Karpas-422 (cell line): ENCODE data around the gene CACNA2D3. TPM values are rescaled to one million over a fixed set of nuclear protein-coding genes. Genes with fewer than 3 reads are reported as not detected.

Experiments
- DNase-seq: peaks from one replicate; pipeline ENCODE4 v3.0.0-alpha.2; 2015
- H2AFZ ChIP-seq: fragments of 200-600 bp; sonication (generic); 2 replicates; pipeline ENCODE4 v1.6.1; 2014; ENCODE audit warnings: antibody characterized with exemption, low read length, mixed read lengths
- H3K27ac ChIP-seq: fragments of 200-600 bp; sonication (generic); 2 replicates; pipeline ENCODE4 v1.5.1; 2014; ENCODE audit warnings: mild to moderate bottlenecking, low read length, moderate library complexity
- H3K27me3 ChIP-seq: fragments of 200-600 bp; sonication (generic); 2 replicates; pipeline ENCODE4 v1.6.1; 2014; ENCODE audit warnings: low read length, mixed read lengths
- H3K36me3 ChIP-seq: fragments of 200-600 bp; sonication (generic); 2 replicates; pipeline ENCODE4 v1.6.1; 2014; ENCODE audit warnings: low read length, mixed read lengths; ENCODE audit not compliant: insufficient read depth
- H3K4me1 ChIP-seq: fragments of 200-600 bp; sonication (generic); 2 replicates; pipeline ENCODE4 v1.6.1; 2014; ENCODE audit warnings: mild to moderate bottlenecking, low read length, mixed read lengths
- H3K4me2 ChIP-seq: fragments of 200-600 bp; sonication (generic); 2 replicates; pipeline ENCODE4 v1.6.1; 2014; ENCODE audit warnings: low read length, low read depth, mild to moderate bottlenecking; ENCODE audit not compliant: poor library complexity, severe bottlenecking
- H3K4me3 ChIP-seq: fragments of 200-600 bp; sonication (generic); 2 replicates; pipeline ENCODE4 v1.5.1; 2014; ENCODE audit warnings: mild to moderate bottlenecking, antibody characterized with exemption, low read length, mixed read lengths
- H3K79me2 ChIP-seq: fragments of 200-600 bp; sonication (generic); 2 replicates; pipeline ENCODE4 v1.6.1; 2014; ENCODE audit warnings: mild to moderate bottlenecking, low read length, mixed read lengths
- H3K9ac ChIP-seq: fragments of 200-600 bp; sonication (generic); 2 replicates; pipeline ENCODE4 v1.6.0; 2014; ENCODE audit warnings: low read length
- H3K9me2 ChIP-seq: fragments of 200-600 bp; sonication (generic), shearing (Covaris generic); replicated peaks from 2 replicates; pipeline ENCODE4 v1.6.0; 2014; ENCODE audit warnings: mild to moderate bottlenecking, low read length, moderate library complexity; ENCODE audit not compliant: insufficient read depth
- H3K9me3 ChIP-seq: fragments of 300-700, 200-600 bp; sonication (generic); 2 replicates; pipeline ENCODE4 v1.6.1; 2014; ENCODE audit warnings: low read length, mixed read lengths
- H4K20me1 ChIP-seq: fragments of 200-600 bp; sonication (generic); 2 replicates; pipeline ENCODE4 v1.6.1; 2014; ENCODE audit warnings: mild to moderate bottlenecking, antibody characterized with exemption, low read length, low read depth; ENCODE audit not compliant: insufficient read depth
- total RNA-seq: library from RNA; depleted of rRNA; stranded (reverse); fragments of >200 nt; shearing (Covaris generic); gene quantifications from 2 replicates; pipeline ENCODE4 v1.2.3, GENCODE V29; 2014; ENCODE audit warnings: low replicate concordance

The CACNA2D3 gene
- total RNA-seq, 1 experiment from 2014 or later: not detected

DNA sequence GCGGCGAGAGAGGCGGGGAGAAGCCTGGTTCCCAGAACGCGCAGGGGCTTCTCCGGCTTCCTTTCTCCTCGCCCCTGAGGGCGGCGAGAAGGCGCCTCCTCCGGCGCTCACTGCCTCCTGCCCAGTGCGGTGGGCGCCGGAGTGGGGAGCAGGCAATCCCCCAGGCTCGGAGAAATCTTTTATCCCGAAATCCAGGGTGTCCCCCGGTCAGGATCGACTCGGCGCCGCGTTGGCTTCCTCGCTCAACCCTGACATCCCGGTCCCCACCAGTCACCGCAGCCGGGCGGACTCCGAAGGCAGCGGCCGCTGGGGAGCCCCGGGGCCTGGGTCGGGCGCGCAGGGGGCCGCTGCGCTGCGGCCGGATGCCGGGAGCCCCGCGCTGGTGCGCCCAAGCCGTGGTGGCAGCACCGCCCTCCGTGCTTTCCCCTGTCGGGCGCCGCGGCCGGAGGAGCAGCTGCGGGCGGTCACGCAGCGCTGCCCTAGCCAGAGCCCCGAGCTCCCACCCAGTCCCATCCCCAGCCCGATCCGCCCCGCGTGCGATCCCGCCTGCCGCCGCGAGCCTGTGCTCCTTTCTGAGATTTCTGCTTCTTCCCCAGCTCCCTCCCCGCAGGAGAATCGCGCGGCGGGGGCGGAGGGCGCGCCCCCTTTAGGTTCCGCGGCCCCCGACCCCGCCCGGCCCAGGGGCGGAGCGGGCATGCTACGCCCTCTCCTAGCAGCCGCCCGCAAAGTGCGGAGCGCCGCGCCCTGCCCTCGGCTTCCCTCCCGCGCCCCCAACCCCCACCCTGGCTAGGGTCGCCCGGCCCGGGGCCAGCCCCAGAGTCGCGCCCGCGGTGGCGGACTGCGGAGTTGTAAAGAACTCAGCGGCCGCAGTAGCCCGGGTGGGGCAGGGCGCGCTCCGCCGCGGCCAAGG is 683 bp upstream of the CACNA2D3 start:
- DNase-seq: peak; percentile 76
- no peaks in the 10 kb centered on the region for H3K27me3 ChIP-seq
- peak overlapping the region; percentile 55; the same call in 1 of the 2 replicates for H3K27ac ChIP-seq
- no peaks in the 10 kb centered on the region for H4K20me1 ChIP-seq
- H3K9me2 ChIP-seq: no peaks in the 10 kb centered on the region
- peak overlapping the region; percentile 69 for H3K4me3 ChIP-seq
- H3K36me3 ChIP-seq: no peaks in the 10 kb centered on the region
- peaks cover 15% of the 10 kb centered on the region for H3K4me1 ChIP-seq
- H3K9me3 ChIP-seq: no peaks in the 10 kb centered on the region
- H2AFZ ChIP-seq: peak overlapping the region; percentile 81
- peak overlapping the region; percentile 95 for H3K4me2 ChIP-seq
- H3K9ac ChIP-seq: peak overlapping the region; percentile 77
- H3K79me2 ChIP-seq: no peaks in the 10 kb centered on the region

DNA sequence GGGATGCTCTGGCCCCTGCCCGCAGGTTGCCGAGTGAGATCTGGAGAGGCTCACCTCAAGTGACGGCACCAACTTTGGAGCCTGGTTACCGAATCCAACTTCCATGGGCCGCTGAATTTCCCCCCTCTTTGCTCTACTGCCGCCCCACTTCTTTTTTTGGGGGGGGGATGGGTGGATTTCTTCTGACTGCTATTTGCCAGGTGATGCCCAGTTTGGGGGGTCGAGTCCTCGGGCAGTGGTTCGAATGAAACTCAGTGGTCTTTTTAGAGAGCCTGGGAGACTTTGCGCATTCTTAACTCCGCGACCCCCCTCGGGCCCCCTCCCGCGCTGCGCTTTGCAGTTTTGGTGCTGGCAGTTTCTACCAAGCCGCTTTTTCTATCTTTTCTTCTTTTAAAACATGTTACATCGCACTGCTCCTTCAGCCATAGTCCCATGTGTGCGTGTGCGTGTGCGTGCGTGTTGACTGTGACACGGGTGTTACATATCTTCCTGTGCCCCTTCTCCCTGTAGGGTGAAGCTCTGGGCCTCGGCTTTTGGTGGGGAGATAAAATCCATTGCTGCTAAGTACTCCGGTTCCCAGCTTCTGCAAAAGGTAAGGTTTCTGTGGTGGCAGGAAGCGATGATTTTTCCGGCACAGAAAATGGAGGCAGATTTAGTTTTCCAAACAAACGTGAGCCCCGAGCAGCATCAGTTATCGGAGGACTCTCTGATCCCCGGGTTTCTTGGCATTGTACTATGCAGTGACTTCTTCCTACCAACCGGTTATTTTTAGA is 837 bp downstream of the CACNA2D3 start:
- Histone ChIP-seq H3K27ac (no peak overlapping the region), H3K36me3 (no peaks in the 10 kb centered on the region), H3K9ac (no peak overlapping the region), H3K4me3 (no peak overlapping the region), H4K20me1 (0 out of 2 replicates have a peak, but pooled peaks cover 3% of the 10 kb centered on the region), H3K79me2 (no peaks in the 10 kb centered on the region), H2AFZ (no peak overlapping the region), H3K4me2 (no peak overlapping the region), H3K27me3 (no peaks in the 10 kb centered on the region), H3K9me2 (no peaks in the 10 kb centered on the region), H3K9me3 (no peaks in the 10 kb centered on the region), H3K4me1 (peaks cover 15% of the 10 kb centered on the region)
- DNase-seq: no peak

DNA sequence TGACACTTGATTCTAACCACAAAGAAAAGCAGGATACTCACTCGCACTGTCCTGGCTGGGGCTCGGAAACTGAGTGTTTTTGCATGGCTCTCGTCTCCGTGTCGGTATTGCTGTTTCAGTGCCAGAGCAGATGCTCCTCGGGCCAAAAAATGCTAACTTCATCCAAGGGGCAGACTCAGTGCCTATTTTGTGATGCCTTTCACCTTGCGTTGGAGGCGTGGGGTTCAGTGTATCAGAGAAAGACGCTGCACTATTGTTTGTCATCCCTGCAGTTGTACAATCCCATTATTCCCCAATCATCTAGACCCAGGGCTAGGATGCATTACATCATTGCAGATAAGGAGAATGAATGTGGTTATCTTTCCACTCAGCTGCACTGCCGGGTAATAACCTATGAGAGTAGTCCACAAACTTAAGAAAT is 1.4 kb downstream of the CACNA2D3 start:
- H3K4me1 ChIP-seq: peaks cover 15% of the 10 kb centered on the region
- DNase-seq: no peak
- 0 out of 2 replicates have a peak, but pooled peaks cover 3% of the 10 kb centered on the region for H4K20me1 ChIP-seq
- no peak overlapping the region for H2AFZ ChIP-seq
- H3K4me2 ChIP-seq: no peak overlapping the region
- H3K4me3 ChIP-seq: no peak overlapping the region
- H3K27ac ChIP-seq: no peak overlapping the region
- no peaks in the 10 kb centered on the region for H3K79me2 ChIP-seq
- no peaks in the 10 kb centered on the region for H3K36me3 ChIP-seq
- no peak overlapping the region for H3K9ac ChIP-seq
- H3K9me3 ChIP-seq: no peaks in the 10 kb centered on the region
- H3K9me2 ChIP-seq: no peaks in the 10 kb centered on the region
- no peaks in the 10 kb centered on the region for H3K27me3 ChIP-seq

DNA sequence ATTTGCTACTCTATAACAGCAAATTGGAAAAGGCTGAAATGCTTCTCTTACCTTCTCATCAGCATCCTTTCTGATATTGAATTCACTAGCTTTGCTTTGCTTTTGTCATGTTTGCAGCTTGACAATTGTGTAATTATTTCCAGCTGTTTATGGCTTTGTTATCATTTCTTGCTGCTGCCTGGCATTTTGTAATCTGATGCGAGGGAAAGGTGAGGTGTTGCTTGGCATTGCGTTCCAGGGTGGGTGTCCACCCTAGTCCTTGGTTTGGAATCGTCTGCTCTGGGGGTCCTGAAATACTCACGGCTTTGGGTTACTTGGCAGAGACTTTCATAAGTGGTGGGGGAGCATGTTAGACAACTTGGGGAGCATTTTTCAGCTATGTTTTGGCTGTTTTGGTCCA is 2.9 kb downstream of the CACNA2D3 start:
- no peak for DNase-seq
- H3K4me1 ChIP-seq: peaks cover 11% of the 10 kb centered on the region
- H3K4me2 ChIP-seq: no peak overlapping the region
- H3K9me2 ChIP-seq: no peaks in the 10 kb centered on the region
- no peak overlapping the region for H3K4me3 ChIP-seq
- no peak overlapping the region for H3K9ac ChIP-seq
- no peaks in the 10 kb centered on the region for H3K79me2 ChIP-seq
- no peaks in the 10 kb centered on the region for H3K27me3 ChIP-seq
- no peaks in the 10 kb centered on the region for H3K9me3 ChIP-seq
- no peaks in the 10 kb centered on the region for H3K36me3 ChIP-seq
- H4K20me1 ChIP-seq: 0 out of 2 replicates have a peak, but pooled peaks cover 3% of the 10 kb centered on the region
- H2AFZ ChIP-seq: no peak overlapping the region
- H3K27ac ChIP-seq: no peak overlapping the region

DNA sequence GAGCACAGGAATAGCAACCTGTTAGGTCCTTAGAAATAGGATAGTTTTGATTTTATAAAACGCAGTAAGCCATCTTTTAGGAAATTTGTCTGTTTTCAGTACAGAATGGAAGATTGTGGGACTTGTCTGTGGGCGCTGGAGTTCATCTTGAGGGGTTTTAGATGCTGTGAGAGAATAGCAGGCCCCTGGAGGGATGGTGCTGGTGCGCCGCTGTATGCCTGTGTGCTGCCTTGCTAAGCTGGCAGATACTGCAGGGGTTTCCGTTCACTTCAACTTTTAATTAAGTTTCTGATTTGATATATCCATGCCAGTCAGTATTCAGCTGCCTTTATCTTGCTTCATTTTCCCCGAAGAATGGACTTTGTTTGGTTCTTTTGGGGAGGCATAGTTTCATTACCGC is 4.2 kb downstream of the CACNA2D3 start:
- H3K79me2 ChIP-seq: no peaks in the 10 kb centered on the region
- H3K27me3 ChIP-seq: no peaks in the 10 kb centered on the region
- H3K4me2 ChIP-seq: no peak overlapping the region
- H3K9me2 ChIP-seq: no peaks in the 10 kb centered on the region
- no peaks in the 10 kb centered on the region for H3K9me3 ChIP-seq
- no peaks in the 10 kb centered on the region for H3K36me3 ChIP-seq
- H3K27ac ChIP-seq: no peak overlapping the region
- H3K4me3 ChIP-seq: no peak overlapping the region
- DNase-seq: no peak
- no peak overlapping the region for H2AFZ ChIP-seq
- no peak overlapping the region for H3K9ac ChIP-seq
- 0 out of 2 replicates have a peak, but pooled peaks cover 3% of the 10 kb centered on the region for H4K20me1 ChIP-seq
- peaks cover under 1% of the 10 kb centered on the region for H3K4me1 ChIP-seq

DNA sequence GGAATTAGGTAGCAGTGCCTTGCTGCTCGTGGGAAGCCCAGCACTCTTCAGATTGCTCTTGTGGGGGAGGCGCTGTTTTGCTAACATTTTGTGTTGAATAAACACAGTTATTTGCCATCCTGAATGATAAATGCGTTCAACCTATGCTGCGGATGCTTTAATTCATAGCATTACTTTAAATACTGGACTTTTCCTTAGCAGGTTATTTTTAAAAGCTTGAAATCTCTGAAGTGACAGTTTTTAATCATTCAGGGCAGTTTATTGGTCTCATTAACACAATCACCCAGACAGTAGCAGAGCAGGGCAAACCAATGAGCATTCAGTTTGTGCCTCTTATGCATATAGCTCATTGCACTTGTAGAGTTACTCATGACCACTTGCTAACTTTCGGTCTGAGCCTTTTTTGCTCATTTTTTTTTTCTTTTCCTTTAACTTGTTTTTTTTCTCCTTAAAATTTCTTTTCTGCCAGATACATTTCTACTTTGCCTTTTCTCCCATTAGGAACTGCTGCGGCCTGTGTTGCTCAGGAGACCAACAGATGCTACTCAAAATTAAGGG is 5.2 kb downstream of the CACNA2D3 start:
- Histone ChIP-seq H3K4me3 (no peak overlapping the region), H3K27ac (no peak overlapping the region), H4K20me1 (0 out of 2 replicates have a peak, but pooled peaks cover 3% of the 10 kb centered on the region), H3K9ac (no peak overlapping the region), H3K4me2 (no peak overlapping the region), H3K9me3 (no peaks in the 10 kb centered on the region), H3K79me2 (no peaks in the 10 kb centered on the region), H3K27me3 (no peaks in the 10 kb centered on the region), H3K4me1 (no peaks in the 10 kb centered on the region), H3K36me3 (no peaks in the 10 kb centered on the region), H2AFZ (no peak overlapping the region), H3K9me2 (no peaks in the 10 kb centered on the region)
- DNase-seq: no peak

DNA sequence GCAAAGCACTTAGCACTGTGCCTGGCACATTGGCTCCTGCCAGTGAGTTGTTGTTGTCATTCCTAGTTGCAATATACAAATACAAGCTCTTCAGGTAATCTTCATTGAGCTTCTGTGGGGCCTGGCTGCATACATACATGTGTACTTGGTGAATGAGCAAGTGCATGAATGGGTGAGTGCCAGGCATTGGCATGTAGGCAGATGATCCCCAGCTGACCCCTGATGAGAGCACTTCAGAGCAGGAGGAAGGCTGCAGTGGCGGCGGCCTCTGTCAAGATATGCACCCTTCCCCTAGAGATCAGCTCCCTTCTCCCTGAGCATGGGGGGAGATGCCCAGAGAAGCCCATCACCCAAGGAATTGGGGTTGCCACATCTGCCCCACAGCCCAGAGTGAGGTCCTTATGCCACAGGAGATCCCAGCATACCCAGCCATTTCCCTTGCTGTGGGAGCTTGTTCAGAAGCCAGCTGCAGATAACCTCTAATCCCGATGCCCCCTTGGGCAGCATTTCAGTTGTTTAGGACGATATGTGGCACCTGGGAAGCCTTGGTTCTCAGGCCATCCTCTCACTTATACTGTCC is 8.8 kb downstream of the CACNA2D3 start:
- Histone ChIP-seq H3K36me3 (no peaks in the 10 kb centered on the region), H3K9me3 (no peaks in the 10 kb centered on the region), H4K20me1 (0 out of 2 replicates have a peak, but pooled peaks cover 3% of the 10 kb centered on the region), H3K4me1 (no peaks in the 10 kb centered on the region), H3K79me2 (no peaks in the 10 kb centered on the region), H3K9ac (no peak overlapping the region), H3K4me2 (no peak overlapping the region), H3K4me3 (no peak overlapping the region), H3K27me3 (no peaks in the 10 kb centered on the region), H3K27ac (no peak overlapping the region), H2AFZ (no peak overlapping the region), H3K9me2 (no peaks in the 10 kb centered on the region)
- no peak for DNase-seq
